HG02642 (cell line): ENCODE results near the gene SPRR1A.

Experiments used
- ATAC-seq: cut with Tn5 transposase; IDR thresholded peaks from one replicate; pipeline ENCODE4 v1.9.1; 2021; ENCODE audit warnings: mild to moderate bottlenecking; ENCODE audit not compliant: unreplicated experiment, poor library complexity

Gene SPRR1A

GRCh38 chr1:152983743-152984142 is at the start of gene SPRR1A:
Gene SPRR1A (plus strand): TSS chr1:152984081. CDS start chr1:152985231, 1,150 bp downstream.
- ATAC-seq: no peak

- no peak for ATAC-seq
Measured at GRCh38 chr1:152940614-152941013, 43.3 kb upstream of the SPRR1A start.

GRCh38 chr1:152941037-152941711 is 42.7 kb upstream of the SPRR1A start:
- ATAC-seq: no peak

GRCh38 chr1:152942161-152942560 is 41.7 kb upstream of the SPRR1A start:
- no peak for ATAC-seq

GRCh38 chr1:152946248-152946647 is 37.6 kb upstream of the SPRR1A start:
- no peak for ATAC-seq

- ATAC-seq: no peak
Measured at GRCh38 chr1:152946651-152947256, 37.1 kb upstream of the SPRR1A start, which contains the start of gene SPRR5. Gene SPRR5 (plus strand): TSS chr1:152947206. CDS start chr1:152948555, 1,349 bp downstream.

GRCh38 chr1:152951711-152952110 is 32.2 kb upstream of the SPRR1A start:
- ATAC-seq: no peak

GRCh38 chr1:152953761-152954160 is 30.1 kb upstream of the SPRR1A start:
- ATAC-seq: no peak

- ATAC-seq: no peak
Measured at GRCh38 chr1:152954436-152954835, 29.4 kb upstream of the SPRR1A start.

- no peak for ATAC-seq
Measured at GRCh38 chr1:152957561-152957960, 26.3 kb upstream of the SPRR1A start.

GRCh38 chr1:152959273-152959672 is 24.6 kb upstream of the SPRR1A start:
- no peak for ATAC-seq

GRCh38 chr1:152959801-152960451 is 24.0 kb upstream of the SPRR1A start:
- no peak for ATAC-seq

GRCh38 chr1:152960452-152961044 is 23.3 kb upstream of the SPRR1A start:
- no peak for ATAC-seq

- no peak for ATAC-seq
Measured at GRCh38 chr1:152961226-152961891, 22.5 kb upstream of the SPRR1A start.

- no peak for ATAC-seq
Measured at GRCh38 chr1:152962876-152963415, 20.9 kb upstream of the SPRR1A start.

GRCh38 chr1:152964536-152964935 is 19.3 kb upstream of the SPRR1A start:
- ATAC-seq: no peak

- no peak for ATAC-seq
Measured at GRCh38 chr1:152965853-152966252, 18.0 kb upstream of the SPRR1A start.

GRCh38 chr1:152967201-152967600 is 16.7 kb upstream of the SPRR1A start:
- ATAC-seq: no peak

GRCh38 chr1:152968248-152968647 is 15.6 kb upstream of the SPRR1A start:
- no peak for ATAC-seq

- ATAC-seq: no peak
Measured at GRCh38 chr1:152969036-152969435, 14.8 kb upstream of the SPRR1A start.
